Measurements from ENCODE around the gene NRG4.

Gene NRG4

GRCh38 chr15:75895731-75896130 is 116.5 kb downstream of the NRG4 start:
- no peaks in the 10 kb centered on the region for H3K79me2 ChIP-seq (ENCODE audit: control insufficient read depth, low read length)
- H3K4me1 ChIP-seq (ENCODE audit: control insufficient read depth, low read length), result no peaks in the 10 kb centered on the region
- no peaks in the 10 kb centered on the region for H3K9me3 ChIP-seq (ENCODE audit: control insufficient read depth, insufficient read depth, low read length)
- H3K27ac ChIP-seq (ENCODE audit: low read depth, low read length), result no peak overlapping the region
- no peak overlapping the region for H3K4me2 ChIP-seq (ENCODE audit: low read length)
- TF ChIP-seq CTCF (IDR thresholded peaks at IDR 0.05; ENCODE audit: low read depth, low read length, poor library complexity, severe bottlenecking) (no peak), EZH2phosphoT487 (IDR thresholded peaks at IDR 0.05; ENCODE audit: borderline replicate concordance, low read length) (no peak)
- peaks cover 7% of the 10 kb centered on the region; the same call in 1 of the 2 replicates for H3F3A ChIP-seq (ENCODE audit: control insufficient read depth, insufficient read depth)
- H3K36me3 ChIP-seq (ENCODE audit: control insufficient read depth, low read length), result peaks cover 6% of the 10 kb centered on the region
- H3K9me2 ChIP-seq (replicated peaks; ENCODE audit: control insufficient read depth, low read length), result no peaks in the 10 kb centered on the region
- H3K4me3 ChIP-seq (ENCODE audit: low read length), result no peak overlapping the region
- no peaks in the 10 kb centered on the region for H3K27me3 ChIP-seq (ENCODE audit: control insufficient read depth, low read length)
- no peaks in the 10 kb centered on the region for H4K20me1 ChIP-seq (ENCODE audit: control insufficient read depth, insufficient read depth, low read depth, low read length)

GRCh38 chr15:75891895-75892294 is 120.3 kb downstream of the NRG4 start:
- H3K4me1 ChIP-seq (ENCODE audit: control insufficient read depth, low read length), result no peaks in the 10 kb centered on the region
- no peaks in the 10 kb centered on the region for H3K9me2 ChIP-seq (replicated peaks; ENCODE audit: control insufficient read depth, low read length)
- H3K36me3 ChIP-seq (ENCODE audit: control insufficient read depth, low read length), result peaks cover 18% of the 10 kb centered on the region
- H3K27ac ChIP-seq (ENCODE audit: low read depth, low read length), result no peak overlapping the region
- no peak overlapping the region for H3K4me3 ChIP-seq (ENCODE audit: low read length)
- no peak for TF ChIP-seq EZH2phosphoT487 (IDR thresholded peaks at IDR 0.05; ENCODE audit: borderline replicate concordance, low read length)
- TF ChIP-seq CTCF (IDR thresholded peaks at IDR 0.05; ENCODE audit: low read depth, low read length, poor library complexity, severe bottlenecking), result no peak
- no peaks in the 10 kb centered on the region for H4K20me1 ChIP-seq (ENCODE audit: control insufficient read depth, insufficient read depth, low read depth, low read length)
- no peak overlapping the region for H3K4me2 ChIP-seq (ENCODE audit: low read length)
- no peaks in the 10 kb centered on the region for H3K27me3 ChIP-seq (ENCODE audit: control insufficient read depth, low read length)
- H3K79me2 ChIP-seq (ENCODE audit: control insufficient read depth, low read length), result no peaks in the 10 kb centered on the region
- H3K9me3 ChIP-seq (ENCODE audit: control insufficient read depth, insufficient read depth, low read length), result no peaks in the 10 kb centered on the region
- peaks cover 2% of the 10 kb centered on the region; the same call in 1 of the 2 replicates for H3F3A ChIP-seq (ENCODE audit: control insufficient read depth, insufficient read depth)
